Panc1 (cell line): ENCODE results near the gene POTEJ.
"Not testable (repeated sequence)": the region's sequence is repeated elsewhere in the genome, so short reads cannot be mapped to it uniquely, and the experiment has no call there.

Experiments
- TCF7L2 ChIP-seq: IDR thresholded peaks from 2 replicates; pipeline ENCODE4 v1.6.1; 2011; ENCODE audit warnings: mild to moderate bottlenecking, low read depth, low read length, inconsistent platforms
- TF ChIP-seq, protein P1 (sequence below): fragments of 450-650 bp; IDR thresholded peaks from 2 replicates; pipeline ENCODE4 v1.5.1; 2017; ENCODE audit warnings: mild to moderate bottlenecking

DNA sequence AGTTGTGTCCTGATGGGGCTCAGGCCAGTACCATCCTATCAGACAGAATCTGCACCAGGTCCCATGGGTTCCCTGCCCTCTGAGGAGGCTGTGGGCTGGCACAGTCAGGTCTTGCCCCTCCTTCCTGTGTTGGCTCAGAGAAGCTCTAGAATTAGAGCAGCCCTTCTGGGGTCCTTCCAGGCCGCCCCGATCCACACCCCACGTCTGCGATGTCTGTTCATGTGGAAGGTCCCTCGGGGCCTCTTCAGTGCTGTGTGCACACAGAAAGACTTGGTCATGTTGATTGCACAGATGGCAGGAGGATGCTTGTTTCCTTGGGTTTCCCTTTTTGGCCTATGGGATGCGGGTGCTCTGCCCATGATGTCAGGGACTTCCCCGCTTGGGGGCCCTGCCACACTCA is 32.1 kb upstream of the POTEJ start:
- TF ChIP-seq, protein P1, sequence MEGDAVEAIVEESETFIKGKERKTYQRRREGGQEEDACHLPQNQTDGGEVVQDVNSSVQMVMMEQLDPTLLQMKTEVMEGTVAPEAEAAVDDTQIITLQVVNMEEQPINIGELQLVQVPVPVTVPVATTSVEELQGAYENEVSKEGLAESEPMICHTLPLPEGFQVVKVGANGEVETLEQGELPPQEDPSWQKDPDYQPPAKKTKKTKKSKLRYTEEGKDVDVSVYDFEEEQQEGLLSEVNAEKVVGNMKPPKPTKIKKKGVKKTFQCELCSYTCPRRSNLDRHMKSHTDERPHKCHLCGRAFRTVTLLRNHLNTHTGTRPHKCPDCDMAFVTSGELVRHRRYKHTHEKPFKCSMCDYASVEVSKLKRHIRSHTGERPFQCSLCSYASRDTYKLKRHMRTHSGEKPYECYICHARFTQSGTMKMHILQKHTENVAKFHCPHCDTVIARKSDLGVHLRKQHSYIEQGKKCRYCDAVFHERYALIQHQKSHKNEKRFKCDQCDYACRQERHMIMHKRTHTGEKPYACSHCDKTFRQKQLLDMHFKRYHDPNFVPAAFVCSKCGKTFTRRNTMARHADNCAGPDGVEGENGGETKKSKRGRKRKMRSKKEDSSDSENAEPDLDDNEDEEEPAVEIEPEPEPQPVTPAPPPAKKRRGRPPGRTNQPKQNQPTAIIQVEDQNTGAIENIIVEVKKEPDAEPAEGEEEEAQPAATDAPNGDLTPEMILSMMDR = not testable (repeated sequence)
- not testable (repeated sequence) for TF ChIP-seq TCF7L2
